Stimulated activated CD8-positive, alpha-beta memory T cell treated with anti-CD3 and anti-CD28 coated beads, Interleukin-2, amount 100 ng/mL, for 48 hours (primary cell): ENCODE measurements around the gene CERKL.
A peak's percentile ranks its signal among the peaks of the same experiment; 100 is the strongest.

Experiments used
- DNase-seq, 2 donors: peaks; one replicate each; pipeline ENCODE4 v3.0.0-alpha.2; 2020; ENCODE audit warnings: low read depth in 2 of 2

CERKL gene

DNA sequence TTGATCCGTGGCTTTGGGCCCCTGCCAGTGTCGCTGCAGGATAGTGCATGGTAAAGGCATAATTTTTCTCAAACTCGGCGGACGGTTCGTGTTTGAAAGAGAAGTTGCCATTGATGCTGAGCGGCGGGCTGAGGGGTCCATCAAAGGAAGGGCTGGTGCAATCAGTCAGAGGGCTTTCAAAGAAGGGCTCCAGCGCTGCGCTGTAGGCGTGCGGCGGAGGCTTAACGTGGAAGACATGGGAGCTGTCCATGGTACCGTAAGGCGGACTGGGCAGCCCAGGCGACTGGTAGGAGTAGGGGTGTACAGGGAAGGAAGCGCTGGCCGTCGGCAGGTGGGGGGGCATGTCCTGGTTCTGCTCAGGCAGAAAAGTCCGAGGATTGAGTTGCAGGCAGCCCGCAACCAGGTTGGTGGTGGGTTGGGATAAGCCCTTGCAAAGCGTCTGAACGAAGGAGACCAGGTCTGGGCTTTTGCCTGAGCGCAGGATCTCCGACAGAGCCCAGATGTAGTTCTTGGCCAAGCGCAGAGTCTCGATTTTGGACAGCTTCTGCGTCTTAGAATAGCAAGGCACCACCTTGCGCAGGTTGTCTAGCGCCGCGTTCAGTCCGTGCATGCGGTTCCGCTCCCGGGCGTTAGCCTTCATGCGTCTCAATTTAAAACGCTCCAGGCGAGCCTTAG, 21.1 kb upstream of the CERKL start:
- DNase-seq = peak; percentile 32 to 43

DNA sequence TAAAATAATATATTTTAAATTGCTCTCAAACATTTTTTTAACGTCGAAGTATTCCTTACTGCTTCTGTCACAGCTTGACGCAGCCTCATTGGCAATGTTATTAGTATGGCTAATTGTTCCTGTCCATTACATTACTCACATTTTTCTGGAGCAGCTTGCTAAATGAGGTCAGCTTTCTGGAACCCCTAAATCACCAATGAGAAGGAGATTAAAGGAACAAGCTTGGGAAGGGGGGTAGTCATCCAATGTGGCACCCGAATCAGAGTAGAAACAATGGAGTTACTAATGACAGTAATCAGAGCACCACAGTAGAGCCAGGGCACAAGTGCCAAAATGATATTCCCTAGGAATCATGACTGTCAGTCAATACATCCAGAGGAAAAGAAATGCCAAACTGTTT, 18.3 kb upstream of the CERKL start:
- no peak for DNase-seq

DNA sequence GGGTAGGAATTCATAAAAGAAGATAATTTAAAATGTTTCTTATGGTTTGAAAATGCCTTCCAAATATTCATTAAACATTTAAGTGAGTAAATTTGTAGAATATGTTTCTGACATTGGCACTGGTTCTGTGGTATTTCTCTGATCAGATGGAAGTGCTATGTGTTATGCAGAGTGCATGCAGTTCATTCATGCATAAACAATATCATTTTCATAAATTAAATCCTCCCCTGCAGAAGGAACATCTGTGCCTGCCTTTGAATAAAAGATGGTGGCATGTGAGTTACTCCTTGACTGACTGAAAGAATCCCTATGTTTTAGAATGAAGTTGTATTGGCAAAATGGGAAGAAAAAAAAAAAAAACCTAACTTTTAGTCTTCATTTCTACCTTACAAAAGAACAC, 17.6 kb upstream of the CERKL start:
- DNase-seq = no peak

DNA sequence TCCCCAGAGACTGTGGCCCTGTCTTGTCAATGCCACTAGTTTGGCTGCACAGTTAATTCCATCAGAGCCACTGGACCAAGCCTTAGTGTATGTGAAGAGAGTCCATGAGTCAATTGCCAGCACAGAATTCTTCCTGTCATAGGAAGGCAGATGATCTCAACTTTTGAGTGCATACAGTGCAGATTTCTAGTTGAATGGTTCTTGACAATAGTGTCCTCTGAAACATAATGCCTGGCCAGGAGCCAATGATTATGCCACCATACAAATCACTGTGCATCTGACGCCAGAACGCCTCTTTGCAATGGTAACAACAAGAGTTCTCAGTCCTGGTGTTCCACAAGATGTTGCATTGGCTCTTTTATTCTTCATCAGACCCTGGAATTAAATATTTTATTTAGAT, 16.3 kb upstream of the CERKL start:
- DNase-seq = no peak

DNA sequence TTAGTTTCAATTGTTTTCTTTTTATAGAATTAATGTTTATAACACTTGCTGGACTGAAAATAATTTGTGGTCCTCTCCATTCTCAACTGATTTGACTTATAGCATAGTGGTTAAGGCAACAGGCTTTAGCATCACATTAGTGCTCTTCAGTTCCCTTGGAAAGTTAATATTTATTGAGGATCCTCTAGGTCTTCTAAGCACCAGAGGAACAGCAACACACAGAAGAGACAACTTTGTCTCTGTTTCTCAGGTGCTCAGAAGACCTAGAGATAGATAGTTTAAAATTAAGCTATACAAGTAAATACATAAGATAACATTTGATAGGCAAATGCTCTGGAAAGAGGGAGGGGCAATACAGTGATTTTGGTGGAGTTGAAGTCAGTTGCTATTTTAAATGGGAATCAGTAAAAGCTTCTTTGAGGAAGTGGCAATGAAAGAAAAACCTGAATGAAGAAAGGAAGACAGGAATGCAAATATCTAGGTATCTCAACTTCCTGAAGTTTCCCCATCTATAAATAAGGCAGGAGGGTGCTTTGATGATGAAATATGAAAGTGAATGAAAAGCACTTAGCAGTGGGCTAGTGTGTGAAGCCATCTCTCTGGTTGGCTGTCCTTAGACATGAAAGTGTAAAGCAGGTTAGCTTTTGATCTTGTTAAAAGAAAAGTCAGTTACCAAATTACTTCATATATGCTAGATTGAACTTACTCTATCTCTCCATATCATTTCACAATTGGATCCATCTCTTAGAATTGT, 15.5 kb upstream of the CERKL start:
- no peak for DNase-seq

DNA sequence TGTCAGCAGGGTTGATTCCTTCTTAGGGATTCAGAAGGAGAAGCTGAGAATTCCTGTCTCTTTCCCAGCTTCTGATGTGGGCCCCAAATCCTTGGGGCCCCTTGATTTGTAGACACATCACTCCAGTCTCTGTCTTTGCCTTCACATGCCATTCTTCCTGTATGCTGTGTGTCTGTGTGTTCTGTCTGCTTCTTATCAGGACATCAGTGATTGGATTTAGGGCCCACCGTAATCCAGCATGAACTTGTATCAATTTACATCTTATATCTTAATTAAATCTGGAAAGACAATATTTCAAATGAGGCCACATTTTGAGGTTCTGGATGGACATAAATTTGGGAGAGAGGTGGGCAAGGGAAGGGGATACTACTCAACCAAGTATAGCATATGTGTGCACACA, 13.7 kb upstream of the CERKL start:
- no peak for DNase-seq

DNA sequence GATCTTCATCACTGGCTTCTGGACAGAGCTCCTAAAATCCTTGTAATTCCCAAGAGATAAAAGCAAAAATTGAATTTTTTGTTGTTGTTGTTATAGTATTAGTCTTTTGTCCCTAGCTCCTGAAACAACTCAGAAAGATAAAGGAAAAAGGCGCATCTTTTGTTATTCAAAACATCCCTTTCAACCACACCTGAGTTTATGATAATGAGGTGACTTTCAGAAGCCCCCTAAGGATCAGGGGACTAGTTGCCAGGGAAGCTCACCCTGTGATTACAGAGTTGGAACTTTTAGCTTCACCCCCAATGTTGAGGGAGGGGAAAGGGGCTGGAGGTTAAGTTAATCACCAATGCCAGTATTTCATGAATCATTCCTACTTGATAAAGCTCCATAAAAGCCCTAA, 10.3 kb upstream of the CERKL start:
- DNase-seq = no peak

DNA sequence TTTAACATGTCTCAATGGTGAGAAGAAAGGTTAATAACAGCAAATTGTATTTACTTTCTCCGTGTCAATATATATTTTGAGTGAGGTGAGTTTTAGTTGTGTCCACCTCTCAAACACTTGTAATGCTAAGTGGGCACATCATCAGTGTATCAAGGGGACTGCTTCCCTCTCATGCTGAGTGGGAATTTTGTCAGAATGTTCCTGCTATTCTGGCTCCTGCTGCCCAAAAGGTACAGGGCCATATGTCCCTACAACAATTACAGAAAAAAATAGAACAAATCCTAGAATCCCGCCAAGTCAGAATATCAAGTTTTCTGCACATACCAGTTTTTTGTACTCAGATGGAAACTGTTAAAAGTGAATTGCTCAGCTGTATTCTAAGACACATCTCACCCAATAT, 5.4 kb upstream of the CERKL start:
- DNase-seq = no peak

DNA sequence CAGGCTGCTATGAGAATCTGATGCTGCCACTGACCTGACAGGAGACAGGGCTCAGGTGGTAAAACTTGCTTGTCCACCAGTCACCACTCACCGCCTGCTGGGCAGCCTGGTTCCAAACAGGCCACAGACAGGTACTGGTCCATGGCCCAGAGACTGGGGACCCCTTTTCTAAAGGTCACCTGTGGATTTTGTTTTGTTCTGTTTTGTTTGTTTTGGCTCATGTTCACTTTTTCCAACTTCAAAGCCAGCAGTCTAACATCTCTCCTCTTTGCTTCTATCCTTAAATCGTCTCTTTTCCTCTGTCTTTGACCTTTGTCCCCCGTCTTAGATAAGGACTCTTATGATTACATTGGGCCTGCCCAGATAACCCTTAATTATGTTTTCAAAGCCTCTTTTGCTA, 3.3 kb upstream of the CERKL start:
- no peak for DNase-seq

DNA sequence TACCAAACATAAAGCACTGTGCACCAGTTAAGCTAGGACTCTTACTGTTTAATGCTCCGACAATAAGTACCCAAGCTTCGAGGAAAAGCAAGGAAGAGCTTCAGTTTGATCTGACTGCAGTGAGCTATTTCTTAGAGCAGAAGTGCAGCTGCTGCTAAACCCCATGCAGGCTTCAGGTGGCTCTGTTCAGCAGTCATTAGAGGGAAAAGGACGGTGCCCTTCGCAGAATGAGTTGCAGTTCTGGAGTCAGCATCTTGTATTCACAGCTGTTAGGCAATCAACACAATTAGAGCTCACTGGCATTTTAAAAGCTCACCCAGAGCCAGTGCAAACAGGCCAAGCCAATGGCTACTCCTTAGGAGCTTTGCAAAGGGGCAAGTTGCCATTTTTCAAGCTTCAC, 1.5 kb upstream of the CERKL start:
- DNase-seq = no peak

DNA sequence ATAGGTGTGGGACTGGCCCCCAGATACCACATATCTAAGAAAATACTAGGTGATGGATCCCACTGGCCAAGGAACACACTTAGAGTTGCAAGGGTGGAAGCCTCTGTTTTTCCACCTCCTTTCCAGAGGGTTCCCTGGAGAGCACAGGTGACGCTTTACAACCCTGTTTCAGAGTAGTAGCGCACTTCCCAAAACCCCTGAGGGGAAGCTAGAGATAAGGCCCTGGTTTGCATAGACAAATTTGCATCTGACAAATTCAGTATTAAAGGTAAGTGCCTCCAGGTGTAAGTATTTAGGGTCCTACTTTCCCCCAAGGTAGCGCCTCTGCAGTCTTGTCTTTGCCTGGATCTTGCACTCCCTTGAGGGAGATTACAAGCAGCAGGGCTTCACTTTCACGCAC, 474 bp upstream of the CERKL start:
- DNase-seq = no peak

DNA sequence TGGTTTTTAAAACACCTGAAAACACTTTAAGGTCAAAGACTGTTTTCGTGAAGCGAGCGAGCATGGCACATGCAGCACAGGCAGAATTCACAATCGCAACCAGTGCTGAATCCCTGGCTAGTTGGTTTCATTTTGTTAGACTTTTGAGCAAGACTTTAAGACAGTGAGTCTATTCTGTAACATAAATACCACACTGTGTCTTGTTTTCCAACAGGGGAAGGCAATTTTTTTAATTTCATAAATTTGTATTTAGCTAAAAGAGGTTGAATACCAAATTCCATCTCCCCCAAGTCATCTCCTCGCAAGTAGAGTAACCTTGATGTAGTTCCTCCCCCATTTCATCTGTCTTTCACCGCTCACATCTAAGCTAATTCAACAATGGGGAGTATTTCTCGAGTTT, 1.4 kb downstream of the CERKL start:
- DNase-seq = no peak

DNA sequence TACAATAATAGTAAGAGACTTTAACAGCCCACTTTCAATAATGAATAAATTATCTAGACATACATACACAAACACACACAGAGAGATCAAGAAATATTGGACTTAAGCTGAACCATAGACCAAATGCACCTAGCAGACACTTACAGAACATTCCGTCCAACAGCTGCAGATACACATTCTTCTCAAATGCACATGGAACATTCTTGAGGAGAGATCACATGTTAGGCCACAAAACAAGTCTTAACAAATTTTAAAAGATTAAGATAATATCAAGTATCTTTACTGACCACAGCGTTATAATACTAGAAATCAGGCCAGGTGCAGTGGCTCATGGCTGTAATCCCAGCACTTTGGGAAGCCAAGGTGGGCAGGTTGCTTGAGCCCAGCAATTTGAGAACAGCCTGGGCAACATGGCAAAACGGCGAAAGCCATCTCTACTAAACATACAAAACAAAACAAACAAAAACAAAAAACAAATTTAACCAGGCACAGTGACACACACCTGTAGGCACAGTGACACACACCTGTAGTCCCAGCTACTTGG, 7.4 kb downstream of the CERKL start:
- no peak for DNase-seq

DNA sequence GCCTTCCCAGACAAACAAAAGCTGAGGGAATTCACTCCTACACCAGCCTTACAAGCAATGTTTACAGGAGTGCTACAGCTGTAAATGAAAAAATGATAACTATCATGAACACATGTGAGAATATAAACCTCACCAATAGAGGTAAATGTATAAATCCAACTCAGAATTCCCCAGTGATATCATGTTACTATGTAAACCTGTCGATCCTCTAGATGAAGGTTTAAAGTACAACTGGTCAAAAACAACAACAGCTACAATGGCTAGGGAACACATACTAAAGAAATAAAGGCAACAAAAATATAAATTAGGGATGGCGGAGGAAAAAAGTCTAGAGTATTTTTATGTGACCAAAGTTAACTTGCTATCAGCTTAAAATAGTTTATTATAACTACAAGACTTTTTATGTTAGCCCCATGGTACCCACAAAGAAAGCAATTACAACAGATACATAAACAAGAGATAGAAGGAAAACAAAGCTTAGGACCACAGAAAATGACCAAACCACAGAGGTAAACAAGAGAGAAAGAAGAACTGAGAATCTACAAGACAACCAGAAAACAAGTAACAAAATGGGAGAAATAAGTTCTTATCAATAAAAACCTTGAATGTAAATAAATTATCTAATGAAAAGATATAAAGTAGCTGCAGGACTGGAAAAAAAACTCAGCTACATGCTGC, 8.3 kb downstream of the CERKL start:
- DNase-seq = no peak

DNA sequence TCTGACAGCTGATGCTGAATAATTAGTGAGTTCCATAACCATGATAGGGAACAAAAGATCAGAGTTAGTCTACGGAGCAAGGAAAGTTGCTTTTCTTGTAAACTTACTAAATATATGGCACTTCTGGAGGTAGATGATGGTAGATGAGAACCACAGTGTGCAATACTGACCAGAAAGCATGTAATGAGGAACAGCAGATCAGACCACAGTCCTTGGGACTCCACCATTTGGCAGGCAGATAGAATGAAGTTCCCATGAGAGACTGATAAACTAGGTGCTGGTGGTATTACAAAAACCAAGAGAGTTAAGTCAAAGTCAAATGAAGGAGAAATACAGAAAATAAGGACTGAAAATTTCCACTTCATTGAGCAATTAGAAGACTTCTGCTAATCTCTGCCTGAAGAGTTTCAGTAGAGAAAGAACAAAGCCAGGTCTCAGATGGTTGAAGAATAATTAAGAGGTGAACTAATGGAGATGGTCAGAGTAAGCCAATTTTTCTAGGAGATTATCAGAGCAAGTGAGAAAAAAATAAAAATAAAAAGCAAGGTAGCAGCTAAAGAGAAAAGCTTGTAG, 10.4 kb downstream of the CERKL start:
- no peak for DNase-seq

DNA sequence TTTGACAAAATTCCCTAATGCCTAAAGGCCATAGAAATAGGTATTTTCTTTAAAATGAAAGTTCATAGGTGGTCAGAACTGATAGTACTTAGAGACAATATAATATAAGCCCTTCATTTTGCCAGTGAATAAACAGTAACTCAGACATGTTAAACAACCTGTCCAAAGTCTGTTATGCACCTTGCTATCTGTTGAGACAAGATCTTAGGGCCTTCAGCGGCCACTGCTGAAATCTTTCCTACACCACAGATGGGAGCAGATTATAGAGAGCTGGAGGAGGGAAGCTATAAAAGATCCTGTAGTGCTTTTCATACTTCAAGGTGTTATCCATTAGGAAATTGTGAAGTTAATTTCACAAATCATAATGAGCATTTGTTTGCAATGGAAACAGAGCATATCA, 13.8 kb downstream of the CERKL start:
- no peak for DNase-seq

DNA sequence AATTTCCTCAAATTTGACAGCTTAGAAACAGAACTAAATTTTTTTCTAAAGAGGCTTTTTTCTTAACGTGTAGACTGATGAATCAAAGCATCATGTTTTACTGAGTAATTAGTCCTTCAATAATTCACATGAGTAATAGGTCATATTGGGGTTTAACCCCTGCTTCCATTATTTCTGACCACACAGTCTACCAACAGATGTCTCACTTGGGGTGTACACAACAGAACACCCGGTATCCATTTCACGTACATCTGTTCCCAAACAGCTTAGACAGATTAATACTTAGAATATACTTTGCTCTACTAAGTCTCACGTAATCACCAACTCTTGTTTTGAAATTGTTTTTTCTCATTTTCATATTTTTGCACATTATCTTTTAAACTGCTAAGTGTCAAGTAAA, 14.8 kb downstream of the CERKL start:
- no peak for DNase-seq

DNA sequence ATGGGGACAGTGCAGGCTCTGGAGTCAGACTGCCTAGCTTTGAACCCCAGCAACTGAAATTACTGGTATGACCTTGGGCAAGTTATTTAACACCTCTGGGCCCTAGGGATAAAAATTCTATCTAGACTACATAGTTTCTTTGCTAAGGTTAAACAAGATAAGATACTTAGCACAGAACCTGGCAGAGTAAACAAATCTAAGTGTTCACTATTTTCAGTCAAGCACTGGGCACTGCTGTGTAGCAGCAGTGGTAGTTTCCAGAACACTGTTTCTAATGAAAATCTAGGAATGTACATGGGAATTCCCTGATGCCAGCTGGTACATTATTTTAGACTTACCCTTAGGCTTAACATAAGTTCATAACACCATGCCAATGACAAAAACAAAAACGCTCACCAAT, 17.2 kb downstream of the CERKL start:
- no peak for DNase-seq

DNA sequence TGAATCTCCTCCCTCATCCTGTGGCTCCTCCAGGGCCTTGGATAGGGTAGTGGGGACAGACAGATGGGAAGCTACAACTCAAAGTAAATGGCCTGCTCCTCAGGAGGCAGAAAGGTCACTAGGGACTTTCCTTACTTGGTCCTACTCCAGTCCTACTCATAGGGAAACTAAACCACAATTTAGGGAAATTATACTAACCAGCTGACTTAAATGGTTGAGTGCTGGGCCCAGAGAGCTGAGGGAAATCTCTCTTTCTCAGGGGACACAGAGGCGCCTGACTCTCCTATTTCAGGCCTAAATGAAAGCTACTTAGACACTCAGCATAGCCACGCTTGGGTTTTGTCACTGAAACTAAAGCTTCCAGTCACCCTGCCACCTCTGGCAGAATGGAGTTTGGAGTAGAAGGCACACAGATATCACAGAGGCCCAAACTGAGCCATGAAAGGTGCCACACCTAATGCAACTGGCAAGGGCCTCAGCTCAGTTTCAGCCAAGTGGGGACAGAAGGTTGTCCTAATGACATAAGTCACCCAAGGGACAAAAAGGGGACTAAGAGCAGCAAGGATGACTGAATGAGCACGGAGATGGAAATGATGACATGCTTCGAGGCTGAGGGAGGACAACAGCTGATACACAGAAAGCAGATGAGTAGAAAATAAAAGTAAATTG, 24.0 kb downstream of the CERKL start:
- no peak for DNase-seq

DNA sequence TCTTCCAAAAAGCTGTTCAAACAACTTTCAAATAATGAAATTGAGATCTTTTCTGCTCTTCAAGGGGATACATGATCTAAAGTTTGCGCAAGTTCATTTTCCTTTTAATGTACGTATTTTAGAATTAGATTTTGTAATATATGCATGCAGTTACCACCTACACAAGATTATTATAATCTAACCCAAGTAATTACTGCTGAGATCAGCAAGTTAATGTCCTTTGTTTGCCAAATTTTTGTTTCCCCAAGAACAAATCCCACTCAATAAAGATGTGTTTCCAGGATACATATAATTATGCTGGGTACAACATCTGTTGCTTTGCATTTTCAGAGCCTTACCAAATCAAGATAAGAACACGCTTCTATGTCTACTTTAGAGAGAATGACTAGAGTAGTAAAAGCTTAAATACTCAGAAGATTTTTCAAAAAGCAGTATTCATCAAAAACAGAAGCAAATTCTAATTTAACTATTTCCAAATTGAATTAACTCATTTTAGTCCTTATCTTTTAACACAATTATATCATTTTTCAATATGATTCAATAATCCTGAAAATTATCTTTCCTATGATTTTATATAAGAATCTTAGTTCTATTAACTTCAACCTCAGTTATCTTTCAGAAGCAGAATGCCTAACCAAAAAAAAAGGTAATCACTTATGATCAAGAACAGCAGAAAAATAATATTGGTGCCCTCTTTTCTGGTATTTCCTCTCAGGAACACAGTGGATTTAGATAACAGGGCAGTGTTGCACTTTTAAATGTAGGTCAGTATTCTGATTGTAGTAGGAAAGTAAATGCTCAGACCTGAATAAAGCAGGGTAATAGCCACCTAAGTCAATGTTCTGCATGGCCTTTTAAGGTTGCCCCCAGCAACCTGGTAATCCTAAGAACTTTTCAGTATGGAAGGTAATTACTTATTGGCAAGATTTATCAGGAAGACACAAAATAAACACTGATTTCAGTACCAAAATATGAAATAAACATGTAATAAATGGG, 28.0 kb downstream of the CERKL start:
- no peak for DNase-seq

DNA sequence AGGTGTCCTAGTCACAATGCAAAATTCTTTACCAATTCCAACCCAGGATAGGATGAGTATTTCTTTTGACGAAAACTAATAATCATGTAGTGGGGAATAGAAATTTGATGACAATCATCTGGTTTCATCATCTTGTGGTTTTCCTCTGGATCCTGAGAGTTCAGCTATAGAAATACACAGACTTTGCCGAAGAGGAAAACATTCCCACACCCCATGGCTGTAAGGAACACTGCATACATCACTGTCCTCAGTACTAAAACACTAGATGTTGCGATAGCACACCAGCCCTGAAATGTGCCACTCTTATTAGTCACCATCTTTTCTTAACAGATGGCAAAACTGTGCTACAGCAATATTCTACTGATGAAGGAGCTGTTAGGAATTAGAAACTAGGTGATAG, 29.4 kb downstream of the CERKL start:
- DNase-seq = no peak
